Sigmoid colon (tissue), 4 donors: Measurements from ENCODE around the gene LASP1.

Experiments
- EP300 ChIP-seq, 4 donors: sonication (generic); formaldehyde crosslinking; IDR thresholded peaks; one replicate each; pipeline ENCODE4 v1.6.1; 2017; ENCODE audit warnings: antibody characterized with exemption in 4 of 4
- POLR2A ChIP-seq, 2 donors: fragments of 450-650 bp; IDR thresholded peaks; one replicate each; pipeline ENCODE4 v1.6.1; 2016; ENCODE audit warnings: antibody characterized with exemption in 2 of 2, mild to moderate bottlenecking in 2 of 2, moderate library complexity in 2 of 2
- POLR2AphosphoS5 ChIP-seq, 4 donors: sonication (generic); formaldehyde crosslinking; IDR thresholded peaks; one replicate each; pipeline ENCODE4 v1.6.1; 2017; ENCODE audit warnings: antibody characterized with exemption in 4 of 4
- TF ChIP-seq, protein P1 (sequence below), 4 experiments: fragments of 450-650 bp in 3 of 4; fragments of 200-600 bp in 1 of 4; IDR thresholded peaks; one replicate each; pipeline ENCODE4 v1.5.1; 2016 to 2019; ENCODE audit warnings: antibody characterized with exemption in 4 of 4, mild to moderate bottlenecking in 3 of 4, moderate library complexity in 2 of 4

GRCh38 chr17:38907930-38908675, 38.2 kb downstream of the LASP1 start:
- TF ChIP-seq, protein P1, sequence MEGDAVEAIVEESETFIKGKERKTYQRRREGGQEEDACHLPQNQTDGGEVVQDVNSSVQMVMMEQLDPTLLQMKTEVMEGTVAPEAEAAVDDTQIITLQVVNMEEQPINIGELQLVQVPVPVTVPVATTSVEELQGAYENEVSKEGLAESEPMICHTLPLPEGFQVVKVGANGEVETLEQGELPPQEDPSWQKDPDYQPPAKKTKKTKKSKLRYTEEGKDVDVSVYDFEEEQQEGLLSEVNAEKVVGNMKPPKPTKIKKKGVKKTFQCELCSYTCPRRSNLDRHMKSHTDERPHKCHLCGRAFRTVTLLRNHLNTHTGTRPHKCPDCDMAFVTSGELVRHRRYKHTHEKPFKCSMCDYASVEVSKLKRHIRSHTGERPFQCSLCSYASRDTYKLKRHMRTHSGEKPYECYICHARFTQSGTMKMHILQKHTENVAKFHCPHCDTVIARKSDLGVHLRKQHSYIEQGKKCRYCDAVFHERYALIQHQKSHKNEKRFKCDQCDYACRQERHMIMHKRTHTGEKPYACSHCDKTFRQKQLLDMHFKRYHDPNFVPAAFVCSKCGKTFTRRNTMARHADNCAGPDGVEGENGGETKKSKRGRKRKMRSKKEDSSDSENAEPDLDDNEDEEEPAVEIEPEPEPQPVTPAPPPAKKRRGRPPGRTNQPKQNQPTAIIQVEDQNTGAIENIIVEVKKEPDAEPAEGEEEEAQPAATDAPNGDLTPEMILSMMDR (IDR thresholded peaks at IDR 0.05): no peak
- no peak for TF ChIP-seq POLR2A (IDR thresholded peaks at IDR 0.05)
- TF ChIP-seq POLR2AphosphoS5 (IDR thresholded peaks at IDR 0.05): no peak
- TF ChIP-seq EP300 (IDR thresholded peaks at IDR 0.05): no peak
